H9 (cell line): ENCODE measurements around the gene GFM1. TPM values are rescaled to one million over a fixed set of nuclear protein-coding genes. Genes with fewer than 3 reads are reported as not detected.

Experiments used
- DNase-seq: peaks from one replicate; pipeline ENCODE4 v3.0.0-alpha.2; 2017
- H2AFZ ChIP-seq: one replicate; pipeline ENCODE4 v1.6.1; 2013; ENCODE audit warnings: mild to moderate bottlenecking, low read length, control low read depth, moderate library complexity
- H2AK5ac ChIP-seq: 2 replicates; pipeline ENCODE4 v1.6.1; 2013; ENCODE audit warnings: low read length, control low read depth, mixed read lengths; ENCODE audit not compliant: insufficient read length
- H2BK120ac ChIP-seq: one replicate; pipeline ENCODE4 v1.6.1; 2013; ENCODE audit warnings: low read depth, mild to moderate bottlenecking, low read length, control low read depth, inconsistent platforms; ENCODE audit not compliant: poor library complexity, severe bottlenecking
- H2BK12ac ChIP-seq: 2 replicates; pipeline ENCODE4 v1.6.1; 2013; ENCODE audit warnings: low read length, control low read depth, mixed read lengths, low read depth; ENCODE audit not compliant: insufficient read length
- H2BK15ac ChIP-seq: 2 replicates; pipeline ENCODE4 v1.6.1; 2013; ENCODE audit warnings: low read depth, low read length, control low read depth
- H2BK20ac ChIP-seq: one replicate; pipeline ENCODE4 v1.6.1; 2013; ENCODE audit warnings: low read depth, mild to moderate bottlenecking, low read length, control low read depth, inconsistent platforms; ENCODE audit not compliant: poor library complexity, severe bottlenecking
- H2BK5ac ChIP-seq: 2 replicates; pipeline ENCODE4 v1.6.1; 2013; ENCODE audit warnings: low read length, control low read depth, mixed read lengths; ENCODE audit not compliant: insufficient read length
- H3K14ac ChIP-seq: 2 replicates; pipeline ENCODE4 v1.6.1; 2013; ENCODE audit warnings: low read length, control low read depth; ENCODE audit not compliant: insufficient read depth
- H3K18ac ChIP-seq: 2 replicates; pipeline ENCODE4 v1.6.1; 2013; ENCODE audit warnings: low read depth, mild to moderate bottlenecking, mixed read lengths, low read length, control low read depth; ENCODE audit not compliant: insufficient read length
- H3K23ac ChIP-seq: 2 replicates; pipeline ENCODE4 v1.6.1; 2013; ENCODE audit warnings: low read length, control low read depth, mixed read lengths, low read depth; ENCODE audit not compliant: insufficient read length
- H3K23me2 ChIP-seq: 2 replicates; pipeline ENCODE4 v1.6.1; 2013; ENCODE audit warnings: low read depth, mild to moderate bottlenecking, mixed read lengths, low read length, control low read depth; ENCODE audit not compliant: insufficient read length, poor library complexity, severe bottlenecking
- H3K27ac ChIP-seq: 2 replicates; pipeline ENCODE4 v1.5.1; 2013; ENCODE audit warnings: low read length, control low read depth, mixed read lengths, low read depth; ENCODE audit not compliant: insufficient read length
- H3K27me3 ChIP-seq: 2 replicates; pipeline ENCODE4 v1.6.1; 2013; ENCODE audit warnings: low read length, control low read depth, inconsistent platforms; ENCODE audit not compliant: insufficient read depth
- H3K4ac ChIP-seq: 2 replicates; pipeline ENCODE4 v1.6.1; 2013; ENCODE audit warnings: low read depth, mild to moderate bottlenecking, control low read depth, inconsistent platforms, low read length, moderate library complexity
- H3K4me1 ChIP-seq: 2 replicates; pipeline ENCODE4 v1.6.1; 2013; ENCODE audit warnings: low read length, control low read depth, inconsistent platforms; ENCODE audit not compliant: insufficient read depth
- H3K4me2 ChIP-seq: 2 replicates; pipeline ENCODE4 v1.6.1; 2013; ENCODE audit warnings: low read length, control low read depth, mixed read lengths; ENCODE audit not compliant: insufficient read length, insufficient read depth
- H3K56ac ChIP-seq: 2 replicates; pipeline ENCODE4 v1.6.1; 2013; ENCODE audit warnings: low read depth, mild to moderate bottlenecking, mixed read lengths, low read length, control low read depth; ENCODE audit not compliant: insufficient read length
- H3K79me1 ChIP-seq: 2 replicates; pipeline ENCODE4 v1.6.1; 2013; ENCODE audit warnings: low read depth, mild to moderate bottlenecking, moderate library complexity, low read length, control low read depth, inconsistent platforms; ENCODE audit not compliant: insufficient read depth, poor library complexity, severe bottlenecking
- H3K79me2 ChIP-seq: 2 replicates; pipeline ENCODE4 v1.6.1; 2013; ENCODE audit warnings: low read length, control low read depth, inconsistent platforms; ENCODE audit not compliant: insufficient read depth
- H3K9ac ChIP-seq: 2 replicates; pipeline ENCODE4 v1.6.1; 2013; ENCODE audit warnings: low read length, control low read depth, mixed read lengths; ENCODE audit not compliant: insufficient read length; ENCODE audit errors: extremely low read depth
- H3K9me3 ChIP-seq: one replicate; pipeline ENCODE4 v1.6.1; 2013; ENCODE audit warnings: low read depth, low read length, inconsistent platforms; ENCODE audit not compliant: control insufficient read depth
- H3T11ph ChIP-seq: one replicate; pipeline ENCODE4 v1.6.1; 2013; ENCODE audit warnings: mild to moderate bottlenecking, low read length, control low read depth, inconsistent platforms
- H4K20me1 ChIP-seq: one replicate; pipeline ENCODE4 v1.6.1; 2013; ENCODE audit not compliant: control insufficient read depth, insufficient read length, insufficient read depth
- H4K5ac ChIP-seq: 2 replicates; pipeline ENCODE4 v1.6.1; 2013; ENCODE audit warnings: low read depth, mild to moderate bottlenecking, mixed read lengths, low read length, control low read depth; ENCODE audit not compliant: insufficient read length
- H4K8ac ChIP-seq: replicated peaks from 2 replicates; pipeline ENCODE4 v1.6.1; 2013; ENCODE audit warnings: low read length, control low read depth, mixed read lengths, low read depth; ENCODE audit not compliant: insufficient read length
- H4K91ac ChIP-seq: 2 replicates; pipeline ENCODE4 v1.6.1; 2013; ENCODE audit warnings: low read depth, mild to moderate bottlenecking, moderate library complexity, mixed read lengths, low read length, control low read depth; ENCODE audit not compliant: insufficient read length
- H3K27ac Mint-ChIP-seq, 3 experiments: 2 replicates in 2 of 3; 3 replicates in 1 of 3; pipeline ENCODE4 v1.8.0; 2020 to 2021; ENCODE audit warnings: mixed read lengths in 3 of 3, mild to moderate bottlenecking in 1 of 3, moderate library complexity in 1 of 3
- H3K27me3 Mint-ChIP-seq: 2 replicates; pipeline ENCODE4 v1.8.0; 2021; ENCODE audit warnings: low read depth, mild to moderate bottlenecking, moderate library complexity, mixed read lengths
- H3K36me3 Mint-ChIP-seq, 3 experiments: 2 replicates in 2 of 3; 3 replicates in 1 of 3; pipeline ENCODE4 v1.8.0; 2020 to 2021; ENCODE audit warnings: low read depth in 3 of 3, mixed read lengths in 3 of 3; ENCODE audit not compliant: insufficient read depth in 1 of 3
- H3K4me1 Mint-ChIP-seq, 2 experiments: 2 replicates each; pipeline ENCODE4 v1.8.0; 2020; ENCODE audit warnings: mixed read lengths in 2 of 2
- H3K4me3 Mint-ChIP-seq, 2 experiments: 2 replicates in 1 of 2; 3 replicates in 1 of 2; pipeline ENCODE4 v1.8.0; 2020 to 2021; ENCODE audit warnings: mild to moderate bottlenecking in 2 of 2, mixed read lengths in 2 of 2, moderate library complexity in 1 of 2
- H3K9me3 Mint-ChIP-seq, 2 experiments: 2 replicates in 1 of 2; 3 replicates in 1 of 2; pipeline ENCODE4 v1.8.0; 2020; ENCODE audit warnings: mild to moderate bottlenecking in 2 of 2, mixed read lengths in 2 of 2, moderate library complexity in 1 of 2
- CTCF ChIP-seq: fragments of 200-600 bp; sonication (generic); conservative IDR thresholded peaks from 3 replicates; pipeline ENCODE4 v1.8.0; 2021; ENCODE audit warnings: antibody characterized with exemption, mild to moderate bottlenecking
- WGBS: extraction: QIAGEN DNeasy Blood & Tissue Kit; methylation state at CpG from one replicate; pipeline ENCODE4 v1.1.7; 2013; ENCODE audit warnings: missing lambda C conversion rate, low lambda C conversion rate, mixed read lengths; ENCODE audit not compliant: insufficient read length; ENCODE audit errors: extremely low coverage; 5-methylcytosine and 5-hydroxymethylcytosine counted together
- total RNA-seq: library from RNA; stranded (reverse); gene quantifications from 2 replicates; pipeline ENCODE4 v1.2.1, GENCODE V29; 2021

Gene GFM1
- total RNA-seq, 1 experiment from 2014 or later = 47.1 TPM

GRCh38 chr3:158625881-158626280 is 18.4 kb upstream of the GFM1 start:
- Histone ChIP-seq H4K8ac (no peak overlapping the region), H3K27ac (no peak overlapping the region), H2BK20ac (no peak overlapping the region), H3K18ac (no peak overlapping the region), H3K56ac (no peak overlapping the region), H3K79me2 (no peaks in the 10 kb centered on the region), H2BK15ac (no peak overlapping the region), H2AFZ (no peak overlapping the region), H3K4me2 (no peak overlapping the region), H3K9ac (no peak overlapping the region), H3K14ac (no peak overlapping the region), H3K79me1 (no peaks in the 10 kb centered on the region), H3K23me2 (no peaks in the 10 kb centered on the region), H4K5ac (no peak overlapping the region), H3K4ac (no peak overlapping the region), H3K4me1 (no peaks in the 10 kb centered on the region), H3T11ph (no peak overlapping the region), H2BK12ac (no peak overlapping the region), H4K20me1 (no peaks in the 10 kb centered on the region), H2BK5ac (no peak overlapping the region), H3K27me3 (no peaks in the 10 kb centered on the region), H2AK5ac (no peak overlapping the region), H2BK120ac (no peak overlapping the region), H3K9me3 (no peaks in the 10 kb centered on the region), H4K91ac (no peak overlapping the region), H3K23ac (no peak overlapping the region)
- no CpG with 5 or more reads among the region's 1 CpG for WGBS
- TF ChIP-seq CTCF = no peak
- no peak for DNase-seq
- Mint-ChIP-seq H3K4me1 (no peaks in the 10 kb centered on the region), H3K36me3 (peaks cover 0 to 6% (median 0%) of the 10 kb centered on the region in 3 experiments; a peak in 4 of 7 replicates), H3K4me3 (no peak overlapping the region), H3K9me3 (peaks cover 7 to 10% of the 10 kb centered on the region in 2 experiments; a peak in 4 of 5 replicates), H3K27ac (no peak overlapping the region), H3K27me3 (no peaks in the 10 kb centered on the region)
